Dendritic cell treated with granulocyte-macrophage colony-stimulating factor and Interleukin-4, amounts not matched to agents 40 ng/mL and 50 ng/mL, for 4 days (primary cell): ENCODE measurements around the gene PRKN.

Source experiments
- H3K27ac Mint-ChIP-seq: one replicate; pipeline ENCODE4 v1.8.0; 2022; ENCODE audit warnings: mild to moderate bottlenecking, mixed read lengths
- H3K27me3 Mint-ChIP-seq: one replicate; pipeline ENCODE4 v1.8.0; 2022; ENCODE audit warnings: mild to moderate bottlenecking, mixed read lengths
- H3K36me3 Mint-ChIP-seq: one replicate; pipeline ENCODE4 v1.8.0; 2022; ENCODE audit warnings: low read depth, mixed read lengths
- H3K4me1 Mint-ChIP-seq: one replicate; pipeline ENCODE4 v1.8.0; 2022; ENCODE audit warnings: low read depth, mixed read lengths
- H3K4me3 Mint-ChIP-seq: one replicate; pipeline ENCODE4 v1.8.0; 2022; ENCODE audit warnings: mild to moderate bottlenecking, moderate library complexity, mixed read lengths
- H3K9me3 Mint-ChIP-seq: one replicate; pipeline ENCODE4 v1.8.0; 2022; ENCODE audit warnings: mixed read lengths
- intact Hi-C: fragments of 100-400 bp; cut with micrococcal nuclease; formaldehyde crosslinking; loops from one replicate; pipeline ENCODE4 v1.15.0; 2022

Gene PRKN

DNA sequence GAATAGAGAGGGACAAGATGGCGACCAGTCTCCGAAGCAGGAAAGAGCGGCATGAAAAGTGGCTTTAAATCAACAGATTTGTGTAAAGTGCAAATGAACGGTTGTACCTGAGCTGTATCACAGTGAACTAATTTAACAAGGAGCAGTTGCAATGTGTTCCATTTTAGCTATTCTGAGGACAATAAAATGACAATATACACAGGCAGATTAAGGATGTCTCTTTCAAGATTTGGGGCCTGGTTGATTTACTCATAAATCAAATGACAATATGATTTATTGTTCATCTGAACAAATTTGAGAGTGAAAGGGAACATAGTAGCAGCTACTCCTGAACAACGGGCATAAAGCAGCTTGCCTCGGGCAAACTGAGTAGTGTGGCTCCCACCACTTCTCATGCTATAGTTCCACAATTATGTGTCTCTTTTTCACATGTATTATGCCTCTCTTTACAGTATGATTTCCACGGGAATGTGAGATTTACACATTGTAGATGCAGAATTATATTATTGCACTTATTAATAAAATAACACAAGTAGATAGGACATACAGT is 1249.6 kb downstream of the PRKN start:
- Mint-ChIP-seq H3K4me3 (no peak overlapping the region), H3K9me3 (no peaks in the 10 kb centered on the region), H3K36me3 (no peaks in the 10 kb centered on the region), H3K4me1 (no peaks in the 10 kb centered on the region), H3K27ac (no peak overlapping the region), H3K27me3 (no peaks in the 10 kb centered on the region)
- intact Hi-C loops, result no loop called here

DNA sequence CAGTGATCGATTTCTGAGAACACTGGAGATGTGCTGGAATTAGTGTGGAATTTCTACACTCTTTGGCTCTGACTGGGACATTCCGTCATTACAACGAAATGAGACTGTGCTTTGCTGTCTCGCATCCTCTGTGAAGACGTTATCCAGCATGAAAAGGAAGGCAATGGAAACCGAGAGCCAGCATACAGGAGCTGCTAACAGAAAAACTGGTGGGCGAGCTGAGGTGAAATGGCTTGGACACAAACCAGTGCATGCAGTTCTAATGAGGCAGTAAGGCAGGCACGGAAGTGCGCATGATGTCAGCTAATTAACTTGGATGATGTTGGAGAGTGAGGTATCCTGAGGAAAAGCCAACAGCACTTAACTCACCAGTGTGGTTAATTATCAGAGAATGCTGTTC is 1250.9 kb downstream of the PRKN start:
- intact Hi-C loops, result no loop called here
- H3K36me3 Mint-ChIP-seq, result no peaks in the 10 kb centered on the region
- H3K27ac Mint-ChIP-seq, result no peak overlapping the region
- H3K9me3 Mint-ChIP-seq, result no peaks in the 10 kb centered on the region
- no peak overlapping the region for H3K4me3 Mint-ChIP-seq
- H3K27me3 Mint-ChIP-seq, result no peaks in the 10 kb centered on the region
- H3K4me1 Mint-ChIP-seq, result no peaks in the 10 kb centered on the region

DNA sequence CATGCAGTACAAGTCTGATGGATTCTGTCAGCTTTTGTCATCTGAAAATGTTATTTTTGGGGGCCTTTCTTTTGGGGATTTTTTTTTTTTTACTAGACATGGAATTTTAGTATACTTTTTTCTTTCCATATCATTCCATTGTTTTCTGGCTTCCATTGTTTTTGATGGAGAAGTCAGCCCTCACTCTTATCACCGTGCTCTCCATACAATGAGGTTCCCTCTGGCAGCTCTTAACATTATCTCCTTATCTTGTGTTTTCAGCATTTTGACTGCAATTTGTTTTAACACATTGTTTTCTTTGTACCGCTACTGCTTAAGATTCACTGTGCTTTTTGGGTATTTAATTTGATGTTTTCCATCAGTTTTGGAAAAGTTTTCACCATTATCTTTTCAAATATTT is 1262.2 kb downstream of the PRKN start:
- Mint-ChIP-seq H3K4me3 (no peak overlapping the region), H3K36me3 (no peaks in the 10 kb centered on the region), H3K27ac (no peak overlapping the region), H3K27me3 (no peaks in the 10 kb centered on the region), H3K9me3 (peaks cover 49% of the 10 kb centered on the region), H3K4me1 (no peaks in the 10 kb centered on the region)
- intact Hi-C loops, result no loop called here

DNA sequence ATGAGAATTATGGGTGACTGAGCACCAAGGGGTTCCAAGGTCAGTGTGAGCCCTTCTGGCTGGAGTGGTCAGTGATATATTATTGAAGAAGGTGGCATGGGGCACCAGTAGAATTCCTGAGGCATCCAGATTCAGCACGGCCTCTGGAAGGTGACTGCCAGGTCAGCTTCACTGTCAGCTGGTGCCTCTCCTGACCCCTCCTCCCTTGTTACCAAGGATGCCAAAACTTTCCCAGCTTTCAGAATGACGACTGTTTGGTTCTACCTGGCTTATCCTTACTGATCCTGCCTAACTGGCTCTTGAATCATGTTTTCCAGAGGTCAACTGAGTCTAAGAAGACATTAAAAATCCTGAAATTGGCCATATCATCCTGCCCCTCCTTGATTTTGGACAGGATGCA is 1264.5 kb downstream of the PRKN start:
- no peaks in the 10 kb centered on the region for H3K36me3 Mint-ChIP-seq
- intact Hi-C loops, result no loop called here
- no peak overlapping the region for H3K4me3 Mint-ChIP-seq
- H3K9me3 Mint-ChIP-seq, result peaks cover 34% of the 10 kb centered on the region
- no peaks in the 10 kb centered on the region for H3K27me3 Mint-ChIP-seq
- no peaks in the 10 kb centered on the region for H3K4me1 Mint-ChIP-seq
- no peak overlapping the region for H3K27ac Mint-ChIP-seq

DNA sequence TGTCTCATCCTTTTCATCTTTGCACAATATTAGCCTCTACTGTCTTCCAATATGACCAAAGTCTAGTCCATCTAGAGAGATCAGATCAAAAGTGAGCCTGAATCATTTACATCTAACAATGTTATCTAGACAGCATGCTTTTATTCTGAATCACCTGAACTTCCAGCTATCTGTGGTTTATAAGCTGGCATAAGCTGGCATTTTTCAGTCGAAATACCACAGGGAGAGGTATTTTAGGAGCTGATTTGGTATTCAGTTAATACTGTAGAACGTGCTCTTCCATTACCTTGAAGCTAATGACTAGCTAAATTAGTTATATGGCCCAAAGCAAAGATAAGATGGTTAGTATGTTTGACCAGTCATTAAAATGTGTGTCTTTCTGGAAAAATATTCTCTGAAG is 1265.4 kb downstream of the PRKN start:
- Mint-ChIP-seq H3K4me1 (no peaks in the 10 kb centered on the region), H3K9me3 (peaks cover 30% of the 10 kb centered on the region), H3K36me3 (no peaks in the 10 kb centered on the region), H3K27me3 (no peaks in the 10 kb centered on the region), H3K27ac (no peak overlapping the region), H3K4me3 (no peak overlapping the region)
- intact Hi-C loops, result no loop called here

DNA sequence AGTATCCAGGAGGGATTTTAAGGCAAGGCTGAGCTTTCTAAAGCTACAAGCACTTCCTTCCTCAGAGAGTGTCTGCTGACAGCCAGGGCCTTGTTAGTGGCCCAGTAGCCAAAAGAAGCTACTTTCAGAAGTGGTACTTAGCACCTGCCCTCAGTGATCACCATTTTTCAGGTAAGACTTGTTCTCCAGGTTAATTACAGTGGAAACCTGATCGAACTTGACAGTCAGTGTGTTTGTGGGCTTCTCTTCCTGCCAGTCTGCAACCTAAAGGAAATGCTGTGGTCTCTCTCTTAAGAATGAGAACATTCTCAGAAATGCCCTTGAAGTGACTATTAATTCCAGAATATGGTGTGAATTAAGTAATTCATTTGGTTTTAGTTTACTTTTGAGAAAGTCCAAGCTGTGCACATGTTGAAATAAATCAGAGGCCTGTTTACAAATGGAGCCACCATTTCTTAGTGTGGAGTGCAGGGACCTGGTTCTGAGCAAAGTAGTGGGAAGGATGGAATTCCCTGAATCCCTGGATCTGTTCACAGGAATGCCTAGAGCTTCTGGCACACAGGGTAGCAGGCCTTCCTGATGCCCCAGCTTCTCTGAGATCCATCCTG is 1268.5 kb downstream of the PRKN start:
- intact Hi-C loops, result no loop called here
- Mint-ChIP-seq H3K4me3 (no peak overlapping the region), H3K27me3 (no peaks in the 10 kb centered on the region), H3K36me3 (no peaks in the 10 kb centered on the region), H3K9me3 (peaks cover 9% of the 10 kb centered on the region), H3K4me1 (no peaks in the 10 kb centered on the region), H3K27ac (no peak overlapping the region)

DNA sequence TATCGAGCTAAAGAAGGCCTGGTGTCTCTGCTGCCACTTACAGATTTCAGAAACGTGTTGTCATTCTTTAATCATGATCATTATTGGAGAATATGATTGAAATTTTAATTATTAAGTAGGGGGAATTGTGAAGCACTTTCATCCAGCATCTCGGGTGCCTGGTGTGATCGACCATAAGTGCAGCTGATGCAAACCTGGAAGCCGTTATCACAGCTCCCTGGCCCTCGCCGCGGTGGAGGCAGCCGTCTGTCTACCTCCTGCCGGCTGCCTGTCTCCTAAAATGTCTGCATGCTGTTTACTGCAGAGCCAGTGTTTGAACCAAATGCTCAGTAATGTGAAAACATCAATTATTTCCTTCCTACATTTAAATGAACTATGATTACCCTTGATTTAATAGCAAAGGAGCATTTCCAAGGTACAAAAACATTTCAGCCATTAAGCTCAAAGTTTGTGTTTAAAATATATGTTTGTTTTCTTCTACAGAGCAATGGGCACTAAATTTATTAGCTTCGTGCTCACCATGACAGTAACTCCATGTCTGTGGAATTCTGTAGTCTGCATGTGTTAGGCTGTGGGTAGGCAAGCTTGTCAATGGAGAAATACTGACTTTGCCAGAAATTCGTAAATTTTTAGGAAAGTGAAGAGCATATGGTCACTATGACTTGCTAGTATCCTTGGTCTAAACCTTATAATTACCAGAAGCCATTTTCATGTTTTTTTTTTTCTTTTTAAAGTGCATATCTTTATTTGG is 1269.2 kb downstream of the PRKN start:
- Mint-ChIP-seq H3K4me3 (no peak overlapping the region), H3K36me3 (no peaks in the 10 kb centered on the region), H3K27me3 (no peaks in the 10 kb centered on the region), H3K27ac (no peak overlapping the region), H3K9me3 (peaks cover 9% of the 10 kb centered on the region), H3K4me1 (no peaks in the 10 kb centered on the region)
- intact Hi-C loops, result no loop called here

DNA sequence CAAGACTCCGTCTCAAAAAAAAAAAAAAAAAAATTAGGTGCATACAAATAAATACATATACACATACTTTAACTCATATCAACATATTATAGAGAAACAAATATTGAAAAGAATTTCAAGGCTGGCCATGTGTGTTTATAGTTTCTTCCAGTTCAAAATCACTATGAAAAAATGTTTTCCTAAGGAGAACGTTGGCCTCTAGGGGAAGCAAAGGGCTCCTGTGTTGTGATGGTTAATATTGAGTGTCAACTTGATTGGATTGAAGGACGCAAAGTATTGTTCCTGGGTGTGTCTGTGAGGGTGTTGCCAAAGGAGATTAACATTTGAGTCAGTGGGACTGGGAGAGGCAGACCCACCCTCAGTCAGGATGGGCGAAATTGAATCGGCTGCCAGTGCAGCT is 1271.7 kb downstream of the PRKN start:
- no peaks in the 10 kb centered on the region for H3K36me3 Mint-ChIP-seq
- intact Hi-C loops, result no loop called here
- no peak overlapping the region for H3K27ac Mint-ChIP-seq
- H3K9me3 Mint-ChIP-seq, result no peaks in the 10 kb centered on the region
- H3K4me3 Mint-ChIP-seq, result no peak overlapping the region
- H3K27me3 Mint-ChIP-seq, result no peaks in the 10 kb centered on the region
- H3K4me1 Mint-ChIP-seq, result no peaks in the 10 kb centered on the region

DNA sequence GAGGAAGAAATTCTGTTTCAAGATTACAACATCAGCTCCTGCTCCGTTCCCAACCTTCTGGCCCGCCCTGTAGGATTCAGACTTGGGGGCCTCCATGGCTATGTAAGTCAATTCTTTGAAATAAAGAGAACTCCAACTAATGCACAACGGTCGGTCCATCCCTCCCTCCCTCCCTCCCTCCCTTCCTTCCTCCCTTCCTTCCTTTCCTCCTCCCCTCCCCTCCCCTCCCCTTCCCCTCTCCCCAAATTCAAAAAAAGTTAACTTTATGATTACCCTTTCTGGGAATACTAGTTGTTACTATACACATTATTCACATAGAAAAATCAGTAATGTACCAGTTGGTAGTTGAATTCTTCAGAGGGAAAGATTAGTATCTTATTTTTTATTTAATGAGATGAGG is 1274.0 kb downstream of the PRKN start:
- Mint-ChIP-seq H3K36me3 (no peaks in the 10 kb centered on the region), H3K4me1 (no peaks in the 10 kb centered on the region), H3K9me3 (no peaks in the 10 kb centered on the region), H3K27ac (no peak overlapping the region), H3K4me3 (no peak overlapping the region), H3K27me3 (no peaks in the 10 kb centered on the region)
- intact Hi-C loops, result no loop called here

DNA sequence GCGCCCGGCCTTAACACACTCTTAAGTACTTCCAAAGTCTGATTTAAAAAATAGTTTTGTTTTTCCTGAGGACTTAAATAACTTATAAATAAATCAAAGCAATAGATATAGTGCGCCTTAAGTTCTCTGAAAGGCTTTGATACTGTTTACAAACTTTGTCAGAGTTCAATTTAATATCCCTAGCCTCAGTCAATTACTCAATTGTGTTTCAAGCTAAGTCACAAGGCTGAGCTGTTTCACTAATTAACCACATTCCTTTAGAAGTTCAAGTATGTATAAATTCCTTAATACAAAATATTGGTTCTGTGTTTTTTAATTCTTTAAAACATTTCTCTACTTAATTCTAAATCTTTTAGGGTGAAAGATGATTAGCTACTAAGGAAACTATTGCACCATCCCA is 1275.3 kb downstream of the PRKN start:
- Mint-ChIP-seq H3K4me1 (no peaks in the 10 kb centered on the region), H3K9me3 (no peaks in the 10 kb centered on the region), H3K36me3 (no peaks in the 10 kb centered on the region), H3K27me3 (no peaks in the 10 kb centered on the region), H3K27ac (no peak overlapping the region), H3K4me3 (no peak overlapping the region)
- intact Hi-C loops, result no loop called here

DNA sequence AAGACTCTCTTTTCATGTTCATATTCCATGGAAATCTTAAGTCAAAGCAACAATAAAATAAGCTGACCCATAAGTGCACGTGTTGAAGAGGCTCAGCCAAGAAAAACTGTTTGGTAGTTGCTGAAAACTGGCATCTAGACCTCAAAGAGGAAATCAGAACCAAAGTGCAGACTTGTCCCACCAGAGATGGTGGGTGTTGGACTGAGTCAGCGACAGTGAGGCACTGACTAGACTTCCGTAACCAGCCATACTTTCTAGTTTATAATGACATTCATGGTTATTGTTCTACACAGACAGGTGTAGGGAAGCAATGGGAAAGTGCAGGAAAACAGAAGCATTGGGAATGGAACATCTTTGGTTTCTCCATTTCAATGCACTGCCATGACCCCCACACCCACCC is 1278.0 kb downstream of the PRKN start:
- H3K27me3 Mint-ChIP-seq, result no peaks in the 10 kb centered on the region
- H3K4me1 Mint-ChIP-seq, result no peaks in the 10 kb centered on the region

DNA sequence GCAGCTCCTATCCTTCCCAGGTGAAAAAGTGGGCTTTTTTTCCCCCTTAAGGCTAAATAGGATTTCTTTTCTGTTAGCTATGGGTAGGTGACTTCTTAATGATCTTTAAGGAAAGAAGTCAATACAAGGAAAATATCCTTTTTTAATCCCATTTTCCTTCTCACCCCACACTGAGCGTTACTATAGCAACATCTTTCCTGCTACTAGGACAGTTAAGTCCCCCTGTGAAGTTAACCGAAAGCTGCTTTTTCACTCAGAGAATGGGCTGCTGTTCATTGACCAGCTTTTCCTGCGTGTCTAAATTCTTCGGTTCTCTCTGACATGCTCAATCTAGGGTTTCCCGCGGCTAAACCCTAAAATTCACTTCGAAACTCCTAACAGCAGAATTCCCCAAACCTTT is 1280.6 kb downstream of the PRKN start:
- intact Hi-C loops, result no loop called here
- no peak overlapping the region for H3K27ac Mint-ChIP-seq
- H3K36me3 Mint-ChIP-seq, result no peaks in the 10 kb centered on the region
- no peaks in the 10 kb centered on the region for H3K27me3 Mint-ChIP-seq
- no peak overlapping the region for H3K4me3 Mint-ChIP-seq
- no peaks in the 10 kb centered on the region for H3K9me3 Mint-ChIP-seq
- no peaks in the 10 kb centered on the region for H3K4me1 Mint-ChIP-seq

More for the DNA sequence above, 1278.0 kb downstream of the PRKN start:
- intact Hi-C loops, result no loop called here
- Mint-ChIP-seq H3K27ac (no peak overlapping the region), H3K4me3 (no peak overlapping the region), H3K36me3 (no peaks in the 10 kb centered on the region), H3K9me3 (no peaks in the 10 kb centered on the region)

DNA sequence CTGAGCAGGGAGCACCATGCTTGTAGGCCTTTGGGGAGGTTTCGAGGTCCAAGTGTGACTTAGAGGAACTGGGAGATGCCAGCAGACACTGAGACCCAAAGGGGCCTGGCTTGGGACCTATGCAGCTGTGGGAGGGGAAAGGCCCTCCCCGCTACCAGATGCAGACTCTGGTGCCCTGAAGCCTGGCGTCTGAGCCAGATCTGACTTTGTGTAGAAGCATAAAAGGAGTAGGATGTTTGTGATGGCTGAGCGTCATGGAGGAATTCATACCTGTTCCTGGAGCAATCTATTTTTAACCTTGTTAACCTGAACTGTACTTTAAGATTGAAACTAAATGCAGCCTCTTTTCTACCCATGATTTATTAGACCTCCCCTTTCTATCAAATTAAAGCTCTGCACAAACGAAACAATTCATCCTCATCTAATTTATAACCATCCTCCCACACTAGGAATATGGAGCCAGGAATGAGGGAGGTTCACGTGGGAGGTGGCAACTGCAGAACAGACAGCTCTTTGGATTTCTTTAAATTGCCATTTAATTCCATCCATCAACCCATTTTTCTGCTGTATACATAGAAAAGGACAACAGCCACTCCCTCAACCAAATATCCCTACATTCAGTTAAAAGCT is 1281.2 kb downstream of the PRKN start:
- H3K4me1 Mint-ChIP-seq, result no peaks in the 10 kb centered on the region
- no peaks in the 10 kb centered on the region for H3K27me3 Mint-ChIP-seq
- H3K4me3 Mint-ChIP-seq, result no peak overlapping the region
- intact Hi-C loops, result no loop called here
- no peaks in the 10 kb centered on the region for H3K9me3 Mint-ChIP-seq
- no peaks in the 10 kb centered on the region for H3K36me3 Mint-ChIP-seq
- no peak overlapping the region for H3K27ac Mint-ChIP-seq

DNA sequence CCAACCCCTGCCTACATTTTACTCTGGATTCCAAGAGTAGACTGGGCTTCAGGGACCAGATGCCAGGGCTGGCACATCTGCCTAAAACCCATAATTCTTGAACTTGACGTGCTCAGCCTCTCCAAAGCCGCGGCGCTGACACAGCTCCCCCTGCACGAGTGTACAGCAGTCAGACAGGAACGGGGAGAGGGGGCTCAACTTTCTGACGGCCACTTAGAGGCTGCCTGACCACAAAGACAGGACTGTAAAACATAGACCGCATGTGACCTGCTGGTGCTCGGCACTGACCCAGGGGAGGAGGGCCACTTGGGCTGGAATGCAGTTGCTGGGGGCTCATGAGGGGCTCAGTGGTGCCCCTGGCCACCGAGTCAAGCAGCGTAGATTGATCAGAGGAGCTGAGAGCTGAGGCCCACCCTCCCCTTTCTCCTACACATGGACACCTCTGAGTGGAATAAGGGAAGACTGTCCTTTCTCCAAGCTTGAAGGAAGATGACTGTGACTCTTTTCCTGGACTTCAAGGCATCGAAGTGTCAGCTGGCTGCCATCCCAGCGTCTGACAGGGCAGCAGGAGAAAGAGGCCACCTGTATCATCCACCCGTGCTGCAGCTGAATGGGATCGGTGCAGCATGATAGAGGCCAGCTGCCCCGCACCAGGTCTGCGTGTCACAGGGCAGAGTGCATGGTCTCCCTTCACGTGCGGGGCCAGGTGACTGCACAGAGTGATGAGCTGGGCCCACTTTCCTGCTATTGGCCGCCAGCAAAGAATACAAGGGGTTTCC is 1282.4 kb downstream of the PRKN start:
- Mint-ChIP-seq H3K27ac (no peak overlapping the region), H3K9me3 (no peaks in the 10 kb centered on the region), H3K4me3 (no peak overlapping the region), H3K36me3 (no peaks in the 10 kb centered on the region), H3K4me1 (no peaks in the 10 kb centered on the region), H3K27me3 (no peaks in the 10 kb centered on the region)
- intact Hi-C loops, result no loop called here
